HFFc6 (cell line): ENCODE measurements around the gene IKZF3. TPM values are rescaled to one million over a fixed set of nuclear protein-coding genes. Genes with fewer than 3 reads are reported as not detected.

Experiments
- DNase-seq: peaks from one replicate; pipeline ENCODE4 v3.0.0-alpha.2; 2018
- H3K27ac Mint-ChIP-seq: 2 replicates; pipeline ENCODE4 v1.8.0; 2020; ENCODE audit warnings: mild to moderate bottlenecking, mixed read lengths
- H3K27me3 Mint-ChIP-seq: 2 replicates; pipeline ENCODE4 v1.8.0; 2021; ENCODE audit warnings: mild to moderate bottlenecking, moderate library complexity, mixed read lengths; ENCODE audit not compliant: insufficient read depth
- H3K36me3 Mint-ChIP-seq: 2 replicates; pipeline ENCODE4 v1.8.0; 2021; ENCODE audit warnings: low read depth, mixed read lengths
- H3K4me1 Mint-ChIP-seq: 2 replicates; pipeline ENCODE4 v1.8.0; 2020; ENCODE audit warnings: low read depth, mixed read lengths
- H3K4me3 Mint-ChIP-seq: 2 replicates; pipeline ENCODE4 v1.8.0; 2020; ENCODE audit warnings: mild to moderate bottlenecking, moderate library complexity, mixed read lengths
- H3K9me3 Mint-ChIP-seq: 2 replicates; pipeline ENCODE4 v1.8.0; 2020; ENCODE audit warnings: mild to moderate bottlenecking, mixed read lengths
- CTCF ChIP-seq: fragments of 200-600 bp; sonication (generic); IDR thresholded peaks from 2 replicates; pipeline ENCODE4 v1.5.0; 2021; ENCODE audit warnings: antibody characterized with exemption, mild to moderate bottlenecking
- total RNA-seq, 6 experiments: library from RNA; stranded (reverse); fragmentation: NEBNext Ultra II Directional; extraction: Animal tissue kit (Norgen Biotek cat#: 25700); gene quantifications; 2 replicates in 1 of 6; 3 replicates in 5 of 6; pipeline ENCODE4 v1.2.3, GENCODE V29; 2021

The IKZF3 gene
- total RNA-seq, 6 experiments from 2014 or later, result not detected

DNA sequence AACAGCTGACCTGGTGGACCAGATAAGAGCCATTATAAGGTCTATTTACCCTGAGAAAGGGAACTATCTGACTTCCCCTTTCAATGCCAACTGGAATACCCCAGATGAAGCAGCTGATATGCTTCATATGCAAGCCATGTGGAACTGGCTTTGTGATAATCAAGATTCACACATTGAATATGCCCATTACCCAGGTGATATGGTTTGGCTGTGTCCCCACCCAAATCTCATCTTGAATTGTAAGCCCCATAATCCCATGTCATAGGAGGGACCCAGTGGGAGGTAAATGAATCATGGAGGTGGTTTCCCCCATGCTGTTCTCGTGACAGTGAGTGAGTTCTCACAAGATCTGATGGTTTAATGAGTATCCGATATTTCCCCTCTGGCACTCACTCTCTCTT lies 42.1 kb downstream of the IKZF3 start:
- Mint-ChIP-seq H3K9me3 (peaks cover 25% of the 10 kb centered on the region), H3K27ac (no peak overlapping the region)
- no peak for TF ChIP-seq CTCF

DNA sequence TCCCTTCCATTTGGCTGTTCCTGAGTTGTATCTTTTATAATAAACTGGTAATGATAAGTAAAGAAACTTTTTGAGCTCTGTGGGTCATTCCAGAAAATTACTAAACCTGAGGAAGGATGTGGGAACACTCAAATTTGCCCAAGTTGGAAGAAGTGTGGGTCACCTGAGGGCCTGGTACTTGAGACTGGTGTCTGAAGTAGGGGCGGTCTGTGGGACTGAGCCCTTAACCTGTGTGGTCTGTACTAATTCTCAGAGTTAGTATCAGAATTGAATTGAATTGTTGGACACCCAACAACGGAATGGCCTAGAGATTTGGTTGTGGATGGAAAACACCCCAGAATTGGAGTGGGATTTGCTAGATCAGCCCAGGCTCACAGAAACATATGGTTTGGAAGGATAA lies 43.1 kb downstream of the IKZF3 start:
- Mint-ChIP-seq H3K36me3 (peaks cover 12% of the 10 kb centered on the region), H3K9me3 (peaks cover 25% of the 10 kb centered on the region), H3K4me3 (no peak overlapping the region), H3K27ac (no peak overlapping the region), H3K4me1 (no peaks in the 10 kb centered on the region), H3K27me3 (peaks cover 13% of the 10 kb centered on the region)
- no peak for TF ChIP-seq CTCF
- no peak for DNase-seq

More for the DNA sequence above, 42.1 kb downstream of the IKZF3 start:
- no peak for DNase-seq
- no peaks in the 10 kb centered on the region for H3K4me1 Mint-ChIP-seq
- peaks cover 11% of the 10 kb centered on the region for H3K27me3 Mint-ChIP-seq
- peaks cover 12% of the 10 kb centered on the region for H3K36me3 Mint-ChIP-seq
- H3K4me3 Mint-ChIP-seq, result no peak overlapping the region

DNA sequence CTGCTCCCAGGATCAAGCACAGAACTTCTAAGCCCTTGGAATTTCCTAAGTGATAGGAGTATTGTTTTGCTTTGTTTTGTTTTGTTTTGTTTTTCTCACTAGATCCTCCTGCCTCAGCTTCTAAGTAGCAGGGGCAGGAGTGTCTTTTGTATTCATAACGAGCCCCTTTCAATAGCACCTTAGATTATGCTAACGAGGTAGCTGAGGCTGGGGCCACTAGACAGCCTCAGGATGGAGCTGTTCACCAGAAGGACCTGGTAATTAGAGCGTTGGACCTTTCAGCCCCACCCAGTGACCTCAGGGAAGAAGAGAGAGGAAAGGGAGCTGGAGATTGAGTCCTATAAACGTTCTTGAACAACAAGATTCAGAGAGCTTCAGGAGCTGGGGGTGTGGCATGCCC lies 43.6 kb downstream of the IKZF3 start:
- Mint-ChIP-seq H3K27me3 (peaks cover 13% of the 10 kb centered on the region), H3K27ac (no peak overlapping the region), H3K36me3 (peaks cover 12% of the 10 kb centered on the region), H3K4me3 (no peak overlapping the region), H3K9me3 (peaks cover 25% of the 10 kb centered on the region), H3K4me1 (no peaks in the 10 kb centered on the region)
- TF ChIP-seq CTCF, result no peak
- no peak for DNase-seq

- DNase-seq, result no peak
- Mint-ChIP-seq H3K4me1 (no peaks in the 10 kb centered on the region), H3K9me3 (peaks cover 9% of the 10 kb centered on the region), H3K4me3 (no peak overlapping the region), H3K27me3 (peaks cover 26% of the 10 kb centered on the region), H3K36me3 (peaks cover 7% of the 10 kb centered on the region), H3K27ac (no peak overlapping the region)
- no peak for TF ChIP-seq CTCF
These were observed 45.6 kb downstream of the IKZF3 start for GRCh38 chr17:39818358-39819000.

DNA sequence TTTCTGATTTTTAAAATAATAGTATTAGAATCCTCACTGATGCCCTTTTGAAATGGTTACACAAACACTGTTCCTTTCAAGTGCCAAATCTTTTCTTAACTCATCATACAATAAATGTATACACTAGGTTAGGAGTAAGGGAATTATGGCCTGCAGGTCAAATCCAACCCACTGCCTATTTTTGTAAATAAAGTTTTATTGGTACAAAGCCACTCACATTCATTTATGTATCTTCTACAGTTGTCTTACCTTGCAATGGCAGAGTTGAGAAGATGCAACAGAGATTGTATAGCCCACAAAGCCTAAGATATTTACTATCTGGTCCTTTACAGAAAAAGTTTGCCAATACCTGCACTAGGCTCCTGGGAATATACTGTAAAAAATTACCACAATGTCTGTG lies 47.8 kb downstream of the IKZF3 start:
- TF ChIP-seq CTCF, result no peak
- no peaks in the 10 kb centered on the region for H3K4me1 Mint-ChIP-seq
- no peaks in the 10 kb centered on the region for H3K36me3 Mint-ChIP-seq
- DNase-seq, result no peak
- H3K9me3 Mint-ChIP-seq, result no peaks in the 10 kb centered on the region
- no peak overlapping the region for H3K27ac Mint-ChIP-seq
- H3K27me3 Mint-ChIP-seq, result peaks cover 34% of the 10 kb centered on the region
- H3K4me3 Mint-ChIP-seq, result no peak overlapping the region
